ENCODE measurements around the gene ACLY. TPM values are rescaled to one million over a fixed set of nuclear protein-coding genes. Genes with fewer than 3 reads are reported as not detected.
A peak's percentile ranks its signal among the peaks of the same experiment; 100 is the strongest.

Gene ACLY
- total and polyA plus RNA-seq, 8 donors, result 73.0 to 204 (median 87.3) TPM

DNA sequence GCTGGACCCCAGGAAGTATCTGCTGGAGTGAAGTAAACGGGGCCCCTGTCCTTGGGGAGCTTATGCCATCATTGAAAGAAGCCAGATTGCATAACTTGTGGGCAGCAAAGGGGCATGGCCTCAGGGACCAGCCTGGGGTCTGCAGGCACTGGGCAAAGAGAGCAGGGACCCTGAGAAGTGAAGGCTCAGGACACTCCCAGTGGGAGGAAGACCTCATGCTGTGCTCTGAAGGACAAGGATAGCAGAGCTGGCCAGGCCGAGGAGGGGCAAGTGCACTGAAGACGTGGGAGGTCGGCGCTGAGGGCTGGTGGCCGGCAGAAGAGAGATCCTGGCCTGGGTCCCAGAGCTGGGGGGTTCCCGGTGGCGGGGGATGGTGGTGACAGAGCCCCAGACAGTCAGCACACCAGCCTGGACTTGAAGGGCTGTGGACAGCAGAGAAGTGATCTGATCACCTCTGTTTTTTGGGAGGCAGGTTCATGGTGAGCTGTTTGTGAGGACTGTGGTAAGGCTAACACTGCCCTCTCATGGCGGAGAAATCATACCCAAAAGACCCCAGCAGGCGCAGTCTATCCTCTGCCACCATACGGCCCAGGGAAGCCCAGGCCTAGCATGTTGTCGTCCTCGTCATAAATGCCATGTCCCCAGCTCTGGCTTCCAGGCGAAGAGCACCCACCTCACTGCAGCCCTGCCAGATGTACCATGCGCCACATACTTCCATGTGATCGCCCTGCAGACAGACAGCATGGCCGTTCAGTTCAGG lies 40.8 kb upstream of the ACLY start:
- peak; percentile 75 for ATAC-seq
- Histone ChIP-seq H3K9me3 (no peaks in the 10 kb centered on the region), H3K27me3 (no peaks in the 10 kb centered on the region), H3K27ac (no peak overlapping the region), H3K36me3 (no peaks in the 10 kb centered on the region), H3K4me1 (peaks cover 0 to 3% of the 10 kb centered on the region in 2 donors), H3K4me3 (no peak overlapping the region)
- peak in 1 of 4 donors; percentile 34 for DNase-seq
- TF ChIP-seq, protein P1, sequence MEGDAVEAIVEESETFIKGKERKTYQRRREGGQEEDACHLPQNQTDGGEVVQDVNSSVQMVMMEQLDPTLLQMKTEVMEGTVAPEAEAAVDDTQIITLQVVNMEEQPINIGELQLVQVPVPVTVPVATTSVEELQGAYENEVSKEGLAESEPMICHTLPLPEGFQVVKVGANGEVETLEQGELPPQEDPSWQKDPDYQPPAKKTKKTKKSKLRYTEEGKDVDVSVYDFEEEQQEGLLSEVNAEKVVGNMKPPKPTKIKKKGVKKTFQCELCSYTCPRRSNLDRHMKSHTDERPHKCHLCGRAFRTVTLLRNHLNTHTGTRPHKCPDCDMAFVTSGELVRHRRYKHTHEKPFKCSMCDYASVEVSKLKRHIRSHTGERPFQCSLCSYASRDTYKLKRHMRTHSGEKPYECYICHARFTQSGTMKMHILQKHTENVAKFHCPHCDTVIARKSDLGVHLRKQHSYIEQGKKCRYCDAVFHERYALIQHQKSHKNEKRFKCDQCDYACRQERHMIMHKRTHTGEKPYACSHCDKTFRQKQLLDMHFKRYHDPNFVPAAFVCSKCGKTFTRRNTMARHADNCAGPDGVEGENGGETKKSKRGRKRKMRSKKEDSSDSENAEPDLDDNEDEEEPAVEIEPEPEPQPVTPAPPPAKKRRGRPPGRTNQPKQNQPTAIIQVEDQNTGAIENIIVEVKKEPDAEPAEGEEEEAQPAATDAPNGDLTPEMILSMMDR (IDR thresholded peaks at IDR 0.05), result no peak
- intact Hi-C loops (cut with DNase I), result loop anchor here in 1 of 2 donors (2.0 to 10.0 kb wide), 2 partner anchors 55 to 157 kb away; partner anchors contain the start of gene DNAJC7

DNA sequence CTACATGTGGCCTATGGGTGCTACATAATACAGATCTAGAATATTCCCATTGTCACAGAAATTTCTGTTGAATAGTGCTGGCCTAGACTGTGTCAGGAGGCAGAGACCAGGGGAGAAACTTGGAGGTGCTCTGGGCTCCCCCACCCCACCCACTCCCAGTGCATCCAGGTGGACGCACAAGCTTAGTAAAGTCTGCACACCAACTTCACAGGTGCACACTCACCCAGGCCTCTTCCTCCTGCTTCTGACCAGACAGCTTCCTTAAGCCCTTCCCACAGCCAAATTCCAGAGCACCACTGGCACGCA lies 40.2 kb upstream of the ACLY start:
- ATAC-seq (no peak), DNase-seq (no peak)
- TF ChIP-seq, protein P1 (IDR thresholded peaks at IDR 0.05), result no peak
- H3K9me3 ChIP-seq, result no peaks in the 10 kb centered on the region
- no peak overlapping the region for H3K4me3 ChIP-seq
- no peaks in the 10 kb centered on the region for H3K27me3 ChIP-seq
- H3K4me1 ChIP-seq, result peaks cover 0 to 3% of the 10 kb centered on the region in 2 donors
- no peak overlapping the region for H3K27ac ChIP-seq
- no peaks in the 10 kb centered on the region for H3K36me3 ChIP-seq
- intact Hi-C loops (cut with DNase I), result no loop called here

DNA sequence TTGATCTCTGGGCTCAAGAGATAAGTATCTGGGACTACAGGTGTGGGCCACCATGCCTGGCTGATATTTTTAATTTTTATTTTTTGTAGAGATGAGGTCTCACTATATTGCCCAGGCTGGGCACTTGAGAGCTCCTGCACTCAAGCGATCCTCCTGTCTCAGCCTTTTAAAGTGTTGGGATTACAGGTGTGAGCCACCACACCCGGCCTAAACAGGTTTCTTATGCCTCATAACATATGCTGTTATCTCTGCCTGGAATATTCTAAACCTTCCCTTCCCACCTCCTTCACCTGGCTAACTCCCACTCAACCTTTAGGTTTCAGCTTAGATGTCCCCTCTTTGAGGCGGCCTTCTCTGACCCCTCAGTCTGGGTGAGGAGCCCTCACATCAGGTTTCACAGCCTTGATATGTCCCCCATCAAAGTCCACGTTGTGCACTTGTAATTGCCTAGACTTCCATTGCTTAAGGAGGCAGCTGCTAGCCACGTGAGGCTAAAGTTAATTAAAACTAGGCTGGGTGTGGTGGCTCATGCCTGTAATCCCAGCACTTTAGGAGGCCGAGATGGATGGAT lies 39.2 kb upstream of the ACLY start:
- H3K27ac ChIP-seq, result no peak overlapping the region
- no peak for ATAC-seq

DNA sequence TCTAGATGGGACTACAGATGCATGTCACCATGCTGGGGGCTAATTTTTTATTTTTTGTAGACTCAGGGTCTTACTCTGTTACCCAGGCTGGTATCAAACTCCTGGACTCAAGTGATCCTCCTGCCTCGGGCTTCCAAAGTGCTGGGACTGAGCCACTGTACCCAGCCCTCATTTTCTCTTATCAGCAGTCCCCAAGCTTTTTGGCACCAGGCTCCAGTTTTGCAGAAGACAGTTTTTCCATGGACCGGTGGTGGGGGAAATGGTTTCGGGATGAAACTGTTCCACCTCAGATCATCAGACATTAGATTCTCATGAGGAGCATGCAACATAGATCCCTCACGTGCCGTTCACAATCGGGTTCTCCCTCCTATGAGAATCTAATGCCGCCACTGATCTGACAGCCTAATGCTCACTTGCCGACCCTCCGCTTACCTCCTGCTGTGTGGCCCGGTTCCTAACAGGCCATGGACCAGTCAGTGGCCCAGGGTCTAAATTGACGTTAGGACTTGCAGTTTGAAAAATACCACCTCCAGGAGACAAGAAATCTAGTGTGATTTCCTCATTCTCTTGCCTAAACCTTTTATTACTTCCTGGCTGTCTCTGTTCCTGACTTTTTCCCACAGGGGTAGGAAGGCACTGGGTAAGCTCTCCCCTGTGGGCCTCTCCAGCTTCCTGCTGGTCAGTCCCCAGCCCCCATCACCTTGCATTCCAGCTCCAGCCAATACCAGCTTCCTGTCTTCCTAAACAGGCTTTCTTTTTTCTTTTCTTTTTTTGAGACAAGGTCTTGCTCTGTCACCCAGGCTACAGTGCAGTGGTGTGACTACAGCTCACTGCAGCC lies 38.5 kb upstream of the ACLY start:
- H3K36me3 ChIP-seq, result no peaks in the 10 kb centered on the region
- no peak overlapping the region for H3K27ac ChIP-seq
- intact Hi-C loops (cut with DNase I), result no loop called here
- H3K4me1 ChIP-seq, result peaks cover 0 to 3% of the 10 kb centered on the region in 2 donors
- no peak for DNase-seq
- H3K9me3 ChIP-seq, result no peaks in the 10 kb centered on the region
- ATAC-seq, result no peak
- no peak overlapping the region for H3K4me3 ChIP-seq
- TF ChIP-seq, protein P1 (IDR thresholded peaks at IDR 0.05), result no peak
- H3K27me3 ChIP-seq, result no peaks in the 10 kb centered on the region

More for the DNA sequence above, 39.2 kb upstream of the ACLY start:
- H3K4me1 ChIP-seq, result peaks cover 0 to 3% of the 10 kb centered on the region in 2 donors
- TF ChIP-seq, protein P1 (IDR thresholded peaks at IDR 0.05), result no peak
- H3K9me3 ChIP-seq, result no peaks in the 10 kb centered on the region
- no peaks in the 10 kb centered on the region for H3K36me3 ChIP-seq
- no peak overlapping the region for H3K4me3 ChIP-seq
- intact Hi-C loops (cut with DNase I), result no loop called here
- no peaks in the 10 kb centered on the region for H3K27me3 ChIP-seq
- no peak for DNase-seq

DNA sequence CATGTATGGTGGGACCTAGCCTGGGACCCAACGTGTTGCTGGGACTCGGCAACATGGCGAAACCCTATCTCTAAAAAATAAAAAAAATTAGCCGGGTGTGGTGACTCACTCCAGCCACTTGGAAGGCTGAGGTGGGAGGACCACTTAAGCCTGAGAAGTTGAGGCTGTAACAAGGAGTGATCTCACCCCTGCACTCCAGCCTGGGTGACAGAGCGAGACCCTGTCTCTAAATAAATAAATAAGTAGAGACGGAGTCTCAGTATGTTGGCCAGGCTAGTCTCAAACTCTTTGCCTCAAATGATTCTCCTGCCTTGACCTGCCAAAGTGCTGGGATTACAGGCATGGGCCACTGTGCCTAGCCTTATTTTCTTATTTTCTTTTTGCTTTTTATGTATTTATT lies 37.8 kb upstream of the ACLY start:
- no peak for ATAC-seq
- intact Hi-C loops (cut with DNase I), result no loop called here

More for the DNA sequence above, 37.8 kb upstream of the ACLY start:
- H3K36me3 ChIP-seq, result no peaks in the 10 kb centered on the region
- TF ChIP-seq, protein P1 (IDR thresholded peaks at IDR 0.05), result no peak
- H3K9me3 ChIP-seq, result no peaks in the 10 kb centered on the region
- H3K4me1 ChIP-seq, result peaks cover 0 to 3% of the 10 kb centered on the region in 2 donors
- no peaks in the 10 kb centered on the region for H3K27me3 ChIP-seq
- H3K4me3 ChIP-seq, result no peak overlapping the region
- no peak for DNase-seq
- H3K27ac ChIP-seq, result no peak overlapping the region
